IPS-18a (cell line): Measurements from ENCODE around the gene FRY.

Source experiments
- H3K27ac ChIP-seq: one replicate; pipeline ENCODE4 v1.5.1; 2013; ENCODE audit warnings: low read length
- H3K27me3 ChIP-seq: one replicate; pipeline ENCODE4 v1.6.1; 2013; ENCODE audit warnings: mild to moderate bottlenecking, low read length; ENCODE audit not compliant: control insufficient read depth, insufficient read depth
- H3K36me3 ChIP-seq: one replicate; pipeline ENCODE4 v1.6.1; 2013; ENCODE audit warnings: low read depth, low read length; ENCODE audit not compliant: control insufficient read depth
- H3K4me1 ChIP-seq: one replicate; pipeline ENCODE4 v1.6.1; 2013; ENCODE audit warnings: low read depth, low read length; ENCODE audit not compliant: control insufficient read depth
- H3K4me3 ChIP-seq: one replicate; pipeline ENCODE4 v1.5.1; 2013; ENCODE audit warnings: low read length
- H3K9ac ChIP-seq: one replicate; pipeline ENCODE4 v1.6.1; 2013; ENCODE audit warnings: mild to moderate bottlenecking, low read length, moderate library complexity
- H3K9me3 ChIP-seq: one replicate; pipeline ENCODE4 v1.6.1; 2013; ENCODE audit warnings: low read depth, low read length; ENCODE audit not compliant: control insufficient read depth

Gene FRY

GRCh38 chr13:32316028-32316339, 284.4 kb downstream of the FRY start:
- peak overlapping the region; percentile 79 for H3K4me3 ChIP-seq
- H3K9ac ChIP-seq, result peak overlapping the region; percentile 84

GRCh38 chr13:32316501-32316900, 284.9 kb downstream of the FRY start:
- Histone ChIP-seq H3K27me3 (no peaks in the 10 kb centered on the region), H3K4me3 (peak overlapping the region; percentile 79), H3K27ac (no peak overlapping the region)

More at GRCh38 chr13:32316028-32316339, 284.4 kb downstream of the FRY start:
- Histone ChIP-seq H3K36me3 (peaks cover 26% of the 10 kb centered on the region), H3K27ac (peak overlapping the region; percentile 96), H3K27me3 (no peaks in the 10 kb centered on the region), H3K9me3 (no peaks in the 10 kb centered on the region), H3K4me1 (peaks cover 3% of the 10 kb centered on the region)

GRCh38 chr13:32317716-32318465, 286.3 kb downstream of the FRY start:
- peaks cover 3% of the 10 kb centered on the region for H3K4me1 ChIP-seq
- no peak overlapping the region for H3K4me3 ChIP-seq
- no peak overlapping the region for H3K9ac ChIP-seq
- no peaks in the 10 kb centered on the region for H3K9me3 ChIP-seq
- peaks cover 31% of the 10 kb centered on the region for H3K36me3 ChIP-seq
- no peak overlapping the region for H3K27ac ChIP-seq
- H3K27me3 ChIP-seq, result no peaks in the 10 kb centered on the region

More at GRCh38 chr13:32316501-32316900, 284.9 kb downstream of the FRY start:
- Histone ChIP-seq H3K9ac (peak overlapping the region; percentile 84), H3K36me3 (peaks cover 31% of the 10 kb centered on the region), H3K9me3 (no peaks in the 10 kb centered on the region), H3K4me1 (peaks cover 3% of the 10 kb centered on the region)

GRCh38 chr13:32320528-32320927, 289.0 kb downstream of the FRY start:
- Histone ChIP-seq H3K27me3 (no peaks in the 10 kb centered on the region), H3K36me3 (peaks cover 37% of the 10 kb centered on the region)

GRCh38 chr13:32323912-32324311, 292.3 kb downstream of the FRY start:
- Histone ChIP-seq H3K9me3 (no peaks in the 10 kb centered on the region), H3K36me3 (peaks cover 35% of the 10 kb centered on the region), H3K27me3 (no peaks in the 10 kb centered on the region), H3K4me3 (no peak overlapping the region), H3K9ac (no peak overlapping the region), H3K27ac (no peak overlapping the region), H3K4me1 (no peaks in the 10 kb centered on the region)

More at GRCh38 chr13:32320528-32320927, 289.0 kb downstream of the FRY start:
- H3K9me3 ChIP-seq, result no peaks in the 10 kb centered on the region
- no peak overlapping the region for H3K27ac ChIP-seq
- H3K9ac ChIP-seq, result no peak overlapping the region
- H3K4me3 ChIP-seq, result no peak overlapping the region
- no peaks in the 10 kb centered on the region for H3K4me1 ChIP-seq

- Histone ChIP-seq H3K27ac (no peak overlapping the region), H3K36me3 (peaks cover 46% of the 10 kb centered on the region)
Measured at GRCh38 chr13:32330441-32330840, 298.9 kb downstream of the FRY start.

GRCh38 chr13:32334671-32335070, 303.1 kb downstream of the FRY start:
- H3K4me3 ChIP-seq, result no peak overlapping the region
- no peaks in the 10 kb centered on the region for H3K4me1 ChIP-seq
- H3K36me3 ChIP-seq, result peaks cover 61% of the 10 kb centered on the region
- no peaks in the 10 kb centered on the region for H3K9me3 ChIP-seq
- H3K27ac ChIP-seq, result no peak overlapping the region
- H3K27me3 ChIP-seq, result no peaks in the 10 kb centered on the region
- H3K9ac ChIP-seq, result no peak overlapping the region

More at GRCh38 chr13:32330441-32330840, 298.9 kb downstream of the FRY start:
- no peak overlapping the region for H3K9ac ChIP-seq
- H3K4me3 ChIP-seq, result no peak overlapping the region
- no peaks in the 10 kb centered on the region for H3K4me1 ChIP-seq
- H3K9me3 ChIP-seq, result no peaks in the 10 kb centered on the region
- no peaks in the 10 kb centered on the region for H3K27me3 ChIP-seq

GRCh38 chr13:32340914-32341313, 309.3 kb downstream of the FRY start:
- Histone ChIP-seq H3K9me3 (no peaks in the 10 kb centered on the region), H3K4me1 (no peaks in the 10 kb centered on the region)

GRCh38 chr13:32347651-32348050, 316.1 kb downstream of the FRY start:
- H3K9ac ChIP-seq, result no peak overlapping the region
- no peaks in the 10 kb centered on the region for H3K9me3 ChIP-seq
- H3K27ac ChIP-seq, result no peak overlapping the region
- H3K36me3 ChIP-seq, result peaks cover 21% of the 10 kb centered on the region
- H3K4me3 ChIP-seq, result no peak overlapping the region
- H3K27me3 ChIP-seq, result no peaks in the 10 kb centered on the region
- H3K4me1 ChIP-seq, result no peaks in the 10 kb centered on the region

More at GRCh38 chr13:32340914-32341313, 309.3 kb downstream of the FRY start:
- H3K36me3 ChIP-seq, result peaks cover 22% of the 10 kb centered on the region
- H3K9ac ChIP-seq, result no peak overlapping the region
- no peak overlapping the region for H3K4me3 ChIP-seq
- H3K27ac ChIP-seq, result no peak overlapping the region
- H3K27me3 ChIP-seq, result no peaks in the 10 kb centered on the region
